NT2/D1 (cell line): ENCODE measurements around the gene OR8D1.

Source experiments
- DNase-seq: peaks from one replicate; pipeline ENCODE4 v3.0.0-alpha.2; 2011; ENCODE audit warnings: low read depth, low spot score
- H3K27me3 ChIP-seq: 2 replicates; pipeline ENCODE4 v1.6.0; 2011; ENCODE audit warnings: mild to moderate bottlenecking; ENCODE audit not compliant: insufficient read length, insufficient read depth
- H3K36me3 ChIP-seq: 2 replicates; pipeline ENCODE4 v1.6.1; 2011; ENCODE audit warnings: mild to moderate bottlenecking, low read length, mixed read lengths; ENCODE audit not compliant: insufficient read depth, insufficient read length
- H3K4me1 ChIP-seq: 2 replicates; pipeline ENCODE4 v1.5.1; 2011; ENCODE audit not compliant: insufficient read depth, insufficient read length
- H3K4me3 ChIP-seq: 2 replicates; pipeline ENCODE4 v1.5.1; 2011; ENCODE audit warnings: low read depth; ENCODE audit not compliant: insufficient read length
- H3K9ac ChIP-seq: 2 replicates; pipeline ENCODE4 v1.6.0; 2011; ENCODE audit warnings: low read depth; ENCODE audit not compliant: insufficient read length
- H3K9me3 ChIP-seq: 2 replicates; pipeline ENCODE4 v1.5.1; 2011; ENCODE audit warnings: mild to moderate bottlenecking, low read length; ENCODE audit not compliant: insufficient read depth
- SUZ12 ChIP-seq: IDR thresholded peaks from 2 replicates; pipeline ENCODE4 v1.6.1; 2011; ENCODE audit not compliant: insufficient read length, insufficient read depth; ENCODE audit errors: extremely low read depth
- YY1 ChIP-seq: IDR thresholded peaks from 2 replicates; pipeline ENCODE4 v1.6.1; 2011; ENCODE audit not compliant: insufficient read length, insufficient read depth
- ZNF274 ChIP-seq: IDR thresholded peaks from 2 replicates; pipeline ENCODE4 v1.6.1; 2011; ENCODE audit warnings: mild to moderate bottlenecking, low read depth, low read length

OR8D1 gene

DNA sequence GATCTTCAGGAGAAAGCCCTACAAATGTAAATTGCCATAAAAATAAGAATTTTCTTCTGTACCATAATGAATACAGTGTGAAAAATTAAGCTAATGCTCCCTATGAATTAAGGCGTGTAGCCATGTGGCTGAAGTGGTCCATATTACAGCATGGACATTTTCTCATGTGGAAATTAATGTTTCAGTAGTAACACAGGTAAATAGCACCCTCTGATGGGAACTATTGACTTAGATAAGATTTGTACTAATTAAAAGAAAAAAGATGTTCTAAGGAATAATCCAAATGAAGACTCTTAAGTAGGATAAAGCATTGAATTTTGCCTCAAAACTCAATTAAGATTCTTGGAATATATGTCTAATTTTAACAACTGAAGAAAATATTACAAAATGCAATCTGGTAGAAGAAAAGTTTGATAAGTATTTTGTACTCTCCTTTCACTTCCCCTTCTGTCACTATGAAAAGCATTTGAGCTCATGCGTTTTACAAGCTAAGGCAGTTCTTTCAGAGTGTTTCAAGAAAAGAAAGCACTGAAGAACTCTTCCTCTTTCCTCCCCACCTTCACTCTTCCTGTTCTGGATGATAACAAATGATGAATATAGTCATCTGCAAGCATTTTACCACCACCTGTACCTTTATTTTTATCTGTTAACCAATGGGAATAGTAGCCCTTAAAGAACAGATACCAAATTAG is 16.2 kb upstream of the OR8D1 start:
- no peak overlapping the region for H3K9ac ChIP-seq
- TF ChIP-seq SUZ12 (no peak), YY1 (no peak), ZNF274 (no peak)
- no peaks in the 10 kb centered on the region for H3K36me3 ChIP-seq
- no peak overlapping the region for H3K4me3 ChIP-seq
- H3K9me3 ChIP-seq = peaks cover 24% of the 10 kb centered on the region
- H3K27me3 ChIP-seq = no peaks in the 10 kb centered on the region
- DNase-seq = no peak
- no peaks in the 10 kb centered on the region for H3K4me1 ChIP-seq

DNA sequence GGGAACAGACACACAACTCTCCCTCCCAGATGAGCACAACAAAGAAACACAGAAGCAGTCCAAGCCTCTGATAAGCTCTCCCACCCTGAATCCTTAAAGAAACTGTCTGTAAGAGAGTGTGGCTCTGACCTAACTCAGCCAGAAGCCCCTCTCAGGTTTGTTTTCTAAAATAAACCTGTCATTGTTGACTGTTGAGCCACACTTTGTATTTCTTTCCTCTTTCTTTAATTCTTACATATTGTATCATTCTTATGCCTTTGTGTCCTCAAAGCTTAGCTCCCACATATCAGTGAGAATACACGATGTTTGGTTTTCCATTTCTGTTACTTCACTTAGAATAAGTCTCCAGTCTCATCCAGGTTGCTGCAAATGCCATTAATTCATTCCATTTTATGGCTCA is 14.0 kb upstream of the OR8D1 start:
- Histone ChIP-seq H3K4me3 (no peak overlapping the region), H3K27me3 (no peaks in the 10 kb centered on the region), H3K4me1 (no peaks in the 10 kb centered on the region), H3K9ac (no peak overlapping the region), H3K9me3 (peaks cover 24% of the 10 kb centered on the region), H3K36me3 (no peaks in the 10 kb centered on the region)
- DNase-seq = no peak
- TF ChIP-seq YY1 (no peak), ZNF274 (no peak), SUZ12 (no peak)

DNA sequence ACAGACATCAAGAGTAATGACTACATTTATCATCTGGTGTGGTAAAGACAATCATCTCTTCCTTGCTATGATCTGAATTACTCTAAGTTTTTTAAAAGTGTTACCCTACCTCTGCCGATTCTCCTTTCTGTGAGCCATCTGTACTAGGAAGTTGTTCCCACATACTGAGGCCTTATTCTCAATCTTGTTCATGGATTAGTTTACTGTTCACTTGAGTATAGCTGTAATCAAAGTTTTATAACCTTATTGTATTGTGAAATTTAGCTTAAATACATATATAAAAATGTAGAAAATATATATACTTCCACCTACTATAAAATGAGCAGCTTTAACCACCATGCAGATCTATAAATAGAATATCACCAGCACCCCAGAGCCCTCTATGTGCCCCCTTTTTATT is 8.6 kb upstream of the OR8D1 start:
- no peak overlapping the region for H3K4me3 ChIP-seq
- no peaks in the 10 kb centered on the region for H3K36me3 ChIP-seq
- H3K9me3 ChIP-seq = peaks cover 3% of the 10 kb centered on the region
- no peaks in the 10 kb centered on the region for H3K4me1 ChIP-seq
- H3K27me3 ChIP-seq = no peaks in the 10 kb centered on the region
- TF ChIP-seq YY1 (no peak), SUZ12 (no peak), ZNF274 (no peak)
- no peak for DNase-seq
- H3K9ac ChIP-seq = no peak overlapping the region

DNA sequence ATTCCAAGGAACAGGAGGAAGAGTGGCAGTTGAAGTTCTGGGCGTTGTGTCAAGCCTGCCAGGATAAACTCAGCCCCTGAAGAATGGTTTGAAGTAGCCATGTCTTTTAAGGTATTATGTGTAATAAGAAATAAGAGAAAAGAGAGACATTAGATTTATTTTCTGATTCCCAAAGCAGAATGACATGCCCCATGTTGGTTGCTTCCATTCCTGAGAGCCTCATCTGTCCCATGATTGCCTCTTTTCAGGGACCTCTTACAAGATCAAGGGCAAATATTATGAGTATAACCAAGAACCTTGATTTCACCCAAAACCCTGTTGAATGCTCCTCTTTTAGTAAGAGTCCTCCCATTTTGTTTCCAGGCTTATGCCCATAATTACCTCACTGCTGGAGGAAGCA is 6.3 kb upstream of the OR8D1 start, which contains the start of gene OR8D2:
TSS of gene OR8D2 (minus strand) at position 101 of the 400 bp plus-strand sequence. CDS start at position 101, 0 bp downstream.
- Histone ChIP-seq H3K9ac (no peak within 1 kb of the TSS), H3K4me3 (no peak within 1 kb of the TSS), H3K4me1 (no peaks in the 10 kb centered on the region), H3K36me3 (no peaks in the 10 kb centered on the region), H3K27me3 (no peaks in the 10 kb centered on the region), H3K9me3 (no peaks in the 10 kb centered on the region)
- TF ChIP-seq YY1 (no peak), SUZ12 (no peak), ZNF274 (no peak)
- no peak for DNase-seq

DNA sequence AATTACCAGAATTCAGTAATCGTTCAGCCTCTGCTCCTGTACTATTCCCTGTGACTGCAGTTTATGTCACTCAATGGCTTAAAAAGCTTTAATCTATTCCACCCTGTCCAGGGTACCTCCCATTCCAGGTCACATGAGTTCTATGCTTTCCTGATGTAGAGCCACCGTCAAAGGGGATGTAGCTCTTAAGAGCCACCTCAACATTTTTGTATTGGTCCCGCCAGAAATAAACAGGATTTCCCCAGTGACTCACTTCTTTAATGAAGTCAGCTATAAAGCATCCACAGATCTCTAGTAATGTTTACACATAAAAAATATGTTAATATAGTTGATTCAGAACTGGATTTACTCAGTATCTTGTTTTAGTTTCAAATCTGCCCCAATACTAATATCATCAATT is 1.3 kb upstream of the OR8D1 start:
- no peak overlapping the region for H3K4me3 ChIP-seq
- H3K9me3 ChIP-seq = no peaks in the 10 kb centered on the region
- DNase-seq = no peak
- no peak overlapping the region for H3K9ac ChIP-seq
- TF ChIP-seq ZNF274 (no peak), YY1 (no peak), SUZ12 (no peak)
- no peaks in the 10 kb centered on the region for H3K4me1 ChIP-seq
- H3K27me3 ChIP-seq = no peaks in the 10 kb centered on the region
- H3K36me3 ChIP-seq = no peaks in the 10 kb centered on the region

DNA sequence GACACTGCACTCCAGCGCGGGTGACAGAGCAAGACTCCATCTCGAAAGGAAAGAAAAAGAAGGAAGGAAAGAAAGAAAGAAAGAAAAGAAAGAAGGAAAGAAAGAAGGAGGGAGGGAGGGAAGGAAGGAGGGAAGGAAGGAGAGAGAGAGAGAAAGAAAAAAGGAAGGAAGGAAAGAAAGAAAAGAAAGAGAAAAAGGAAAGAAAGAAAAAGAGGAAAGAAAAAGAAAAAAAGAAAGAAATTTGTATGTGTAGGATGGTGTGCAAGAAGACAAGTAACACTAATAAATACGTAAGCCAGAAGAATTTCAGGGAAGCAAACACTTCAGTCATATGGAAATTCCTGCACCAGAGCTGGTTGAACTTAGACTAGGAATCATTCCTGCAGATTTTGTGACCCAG is 618 bp downstream of the OR8D1 start:
- Histone ChIP-seq H3K9me3 (no peaks in the 10 kb centered on the region), H3K36me3 (no peaks in the 10 kb centered on the region), H3K27me3 (no peaks in the 10 kb centered on the region), H3K4me3 (no peak overlapping the region), H3K4me1 (no peaks in the 10 kb centered on the region), H3K9ac (no peak overlapping the region)
- DNase-seq = no peak
- no peak for TF ChIP-seq SUZ12
- no peak for TF ChIP-seq ZNF274

DNA sequence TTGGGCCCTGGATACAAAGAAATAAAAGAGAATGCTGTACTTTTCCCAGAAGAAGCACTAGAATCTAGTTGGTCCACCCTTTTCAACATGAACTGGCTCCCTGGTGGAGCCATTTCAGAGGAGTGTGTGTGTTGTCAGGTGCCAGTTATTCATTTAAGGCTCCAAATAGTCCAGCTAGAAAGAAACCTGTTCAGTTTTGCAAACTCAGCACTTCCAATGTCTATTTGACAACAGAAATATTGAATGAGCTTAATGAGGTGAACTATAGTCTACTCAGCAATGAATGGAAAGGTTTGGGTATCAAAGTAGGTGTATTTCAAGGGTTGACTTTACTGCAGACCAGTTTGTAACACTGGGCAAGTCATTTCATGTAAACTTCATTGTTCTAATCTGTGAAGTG is 2.1 kb downstream of the OR8D1 start:
- no peak for DNase-seq
- TF ChIP-seq ZNF274 (no peak), SUZ12 (no peak), YY1 (no peak)
- Histone ChIP-seq H3K27me3 (no peaks in the 10 kb centered on the region), H3K9me3 (no peaks in the 10 kb centered on the region), H3K4me1 (no peaks in the 10 kb centered on the region), H3K9ac (no peak overlapping the region), H3K36me3 (no peaks in the 10 kb centered on the region), H3K4me3 (no peak overlapping the region)

DNA sequence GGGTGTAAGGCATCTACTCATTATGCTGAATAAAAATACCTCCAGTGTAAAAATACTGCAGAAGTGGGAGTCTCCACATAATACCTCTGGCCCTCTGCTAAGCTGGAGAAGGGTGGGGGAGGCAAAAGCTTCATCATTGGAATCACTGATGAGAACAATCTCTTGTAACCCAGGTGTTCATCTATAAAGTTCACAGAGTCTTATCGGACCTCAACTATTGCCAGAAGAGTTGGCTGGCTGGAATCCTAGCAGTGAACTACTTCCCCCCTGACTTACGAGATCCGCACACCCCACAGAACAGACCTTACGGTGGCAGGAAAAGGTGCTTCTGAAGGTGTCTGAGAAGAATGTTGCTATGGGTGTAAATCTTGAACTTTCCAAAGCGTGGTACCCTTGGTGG is 2.5 kb downstream of the OR8D1 start:
- Histone ChIP-seq H3K9me3 (no peaks in the 10 kb centered on the region), H3K4me1 (no peaks in the 10 kb centered on the region), H3K36me3 (no peaks in the 10 kb centered on the region), H3K4me3 (no peak overlapping the region), H3K27me3 (no peaks in the 10 kb centered on the region), H3K9ac (no peak overlapping the region)
- no peak for TF ChIP-seq SUZ12
- TF ChIP-seq YY1 = no peak
- TF ChIP-seq ZNF274 = no peak
- DNase-seq = no peak
